K562 (cell line): ENCODE measurements around the gene LHB. TPM values are rescaled to one million over a fixed set of nuclear protein-coding genes. Genes with fewer than 3 reads are reported as not detected.

Experiments used
- ARNT ChIP-seq, 2 experiments: fragments of 450-650 bp; IDR thresholded peaks; 2 replicates each; pipeline ENCODE4 v1.6.1; 2016; ENCODE audit warnings: mild to moderate bottlenecking in 1 of 2
- CBFA2T3 ChIP-seq: fragments of 450-650 bp; IDR thresholded peaks from 2 replicates; pipeline ENCODE4 v1.6.1; 2017
- FOXA1 ChIP-seq: fragments of 450-650 bp; IDR thresholded peaks from 2 replicates; pipeline ENCODE4 v1.6.1; 2016; ENCODE audit warnings: mild to moderate bottlenecking, borderline replicate concordance
- KAT7 ChIP-seq: sonication (generic); formaldehyde crosslinking; IDR thresholded peaks from 2 replicates; pipeline ENCODE4 v1.8.0; 2022; ENCODE audit warnings: missing genetic modification reagents, mild to moderate bottlenecking, borderline replicate concordance
- KDM2B ChIP-seq: fragments of 250-450 bp; sonication (Bioruptor Pico); IDR thresholded peaks from 2 replicates; pipeline ENCODE4 v1.8.0; 2021; ENCODE audit warnings: mild to moderate bottlenecking, moderate library complexity
- MAFG ChIP-seq: fragments of 450-650 bp; conservative IDR thresholded peaks from 2 replicates; pipeline ENCODE4 v1.6.1; 2016; ENCODE audit warnings: missing genetic modification characterization, missing compliant biosample characterization
- MTA2 ChIP-seq: fragments of 450-650 bp; IDR thresholded peaks from 2 replicates; pipeline ENCODE4 v1.6.1; 2016; ENCODE audit warnings: low read depth
- MYNN ChIP-seq, 2 experiments: sonication (generic); formaldehyde crosslinking in 1 of 2; IDR thresholded peaks; 2 replicates each; pipeline versions ENCODE4 v1.5.0 to v1.6.1; 2016 to 2020; ENCODE audit warnings: antibody characterized with exemption in 1 of 2, missing genetic modification reagents in 1 of 2
- PTBP1 ChIP-seq: fragments of 200-400 bp; formaldehyde crosslinking; IDR thresholded peaks from 2 replicates; pipeline ENCODE4 v1.6.1; 2017; ENCODE audit warnings: low read depth, low read length
- RBM14 ChIP-seq: fragments of 200-400 bp; formaldehyde crosslinking; IDR thresholded peaks from 2 replicates; pipeline ENCODE4 v1.6.1; 2018; ENCODE audit warnings: low read depth, mild to moderate bottlenecking, low read length, moderate library complexity, borderline replicate concordance; ENCODE audit not compliant: insufficient read depth
- SMAD1 ChIP-seq: fragments of 150-350 bp; IDR thresholded peaks from 2 replicates; pipeline ENCODE4 v1.6.1; 2014; ENCODE audit warnings: low read length, low read depth; ENCODE audit not compliant: partially characterized antibody
- TAL1 ChIP-seq: fragments of 450-650 bp; IDR thresholded peaks from 2 replicates; pipeline ENCODE4 v1.6.1; 2016; ENCODE audit warnings: mild to moderate bottlenecking
- ZBTB7A ChIP-seq: IDR thresholded peaks from 2 replicates; pipeline ENCODE4 v1.6.1; 2011; ENCODE audit warnings: low read depth, mild to moderate bottlenecking, low read length, moderate library complexity, borderline replicate concordance; ENCODE audit not compliant: control insufficient read depth
- ZFP91 ChIP-seq: sonication (generic); formaldehyde crosslinking; IDR thresholded peaks from 2 replicates; pipeline ENCODE4 v1.8.0; 2022; ENCODE audit warnings: mild to moderate bottlenecking, missing genetic modification reagents
- ZMIZ1 ChIP-seq, 2 experiments: fragments of 150-350 bp in 1 of 2; IDR thresholded peaks; 2 replicates each; pipeline ENCODE4 v1.6.1; 2012 to 2016; ENCODE audit warnings: low read depth in 2 of 2, low read length in 2 of 2, mild to moderate bottlenecking in 1 of 2, moderate library complexity in 1 of 2
- ZNF146 ChIP-seq: IDR thresholded peaks from one replicate; pipeline ENCODE4 v1.6.1; 2018; ENCODE audit warnings: missing compliant biosample characterization; ENCODE audit not compliant: unreplicated experiment
- ZNF232 ChIP-seq: sonication (generic); formaldehyde crosslinking; IDR thresholded peaks from 2 replicates; pipeline ENCODE4 v1.8.0; 2022; ENCODE audit warnings: mild to moderate bottlenecking, missing genetic modification reagents
- ZNF354B ChIP-seq: fragments of 250-450 bp; sonication (Bioruptor Pico); IDR thresholded peaks from 2 replicates; pipeline ENCODE4 v1.4.0; 2020
- ZNF445 ChIP-seq: fragments of 250-450 bp; sonication (Bioruptor Pico); IDR thresholded peaks from 2 replicates; pipeline ENCODE4 v1.4.0; 2020; ENCODE audit warnings: low read depth, mild to moderate bottlenecking, moderate library complexity
- ZNF584 ChIP-seq: fragments of 200-800 bp; sonication (Bioruptor generic); IDR thresholded peaks from 2 replicates; pipeline ENCODE4 v1.6.1; 2016; ENCODE audit warnings: low read depth, mild to moderate bottlenecking, missing genetic modification characterization, missing compliant biosample characterization
- polyA plus RNA-seq, 8 experiments: library from polyadenylated mRNA; depleted of rRNA in 4 of 8; stranded (reverse) in 5 of 8; unstranded in 3 of 8; fragments of >200 nt; fragmentation: Nextera tagmentation in 2 of 8; fragmentation: Illumina TruSeq in 1 of 8; extraction: Ambion mirVana in 2 of 8; extraction: Trizol in 1 of 8; gene quantifications; 2 replicates each; pipeline versions ENCODE4 v1.2.1 to v1.2.3, GENCODE V29; 2011 to 2014; ENCODE audit warnings: inconsistent platforms in 1 of 8, missing spikeins in 1 of 8
- total RNA-seq, 7 experiments: library from RNA; depleted of rRNA in 6 of 7; stranded (reverse); fragments of >200 nt in 6 of 7; fragmentation: Illumina TruSeq in 2 of 7; extraction: Trizol in 2 of 7; gene quantifications; 2 replicates each; pipeline versions ENCODE4 v1.2.1 to v1.2.3, GENCODE V29; 2011 to 2021; ENCODE audit warnings: low replicate concordance in 1 of 7
- TF ChIP-seq, protein P1 (sequence below): fragments of 450-650 bp; formaldehyde crosslinking; IDR thresholded peaks from 2 replicates; pipeline ENCODE4 v1.4.0; 2022; ENCODE audit warnings: missing genetic modification characterization
- TF ChIP-seq, protein P2 (sequence below): fragments of 450-650 bp; IDR thresholded peaks from 2 replicates; pipeline ENCODE4 v1.6.1; 2017; ENCODE audit warnings: mild to moderate bottlenecking, moderate library complexity

Gene LHB
- total and polyA plus RNA-seq, 9 of the 15 experiments (the other 6 are each of a cell fraction or from before 2014, with no cell fraction given), result 0.54 TPM; not detected in 8

- TF ChIP-seq KAT7 (CRISPR knock-in tag) (no peak), ZNF445 (CRISPR knock-in tag) (no peak), PTBP1 (no peak), RBM14 (no peak), MTA2 (no peak), TAL1 (no peak), MYNN (IDR thresholded peaks at IDR 0.05) (no peak), MYNN (CRISPR knock-in tag; IDR thresholded peaks at IDR 0.05) (no peak), ZMIZ1 (IDR thresholded peaks at IDR 0.05; ENCODE audit: low read depth in 2 of 2, low read length in 2 of 2) (no peak), ZNF354B (CRISPR knock-in tag) (no peak), ZNF146 (CRISPR knock-in tag) (no peak), ARNT (IDR thresholded peaks at IDR 0.05) (no peak), ZFP91 (CRISPR knock-in tag) (peak; percentile 69; the same call in 1 of the 2 replicates), ZNF584 (no peak), FOXA1 (no peak), MAFG (tag) (no peak), KDM2B (no peak), ZNF232 (0 out of 2 replicates have a peak, but pooled peaks have one; percentile 5), ZBTB7A (peak; percentile 53; the same call in 1 of the 2 replicates), SMAD1 (no peak), CBFA2T3 (no peak)
- TF ChIP-seq, protein P1, sequence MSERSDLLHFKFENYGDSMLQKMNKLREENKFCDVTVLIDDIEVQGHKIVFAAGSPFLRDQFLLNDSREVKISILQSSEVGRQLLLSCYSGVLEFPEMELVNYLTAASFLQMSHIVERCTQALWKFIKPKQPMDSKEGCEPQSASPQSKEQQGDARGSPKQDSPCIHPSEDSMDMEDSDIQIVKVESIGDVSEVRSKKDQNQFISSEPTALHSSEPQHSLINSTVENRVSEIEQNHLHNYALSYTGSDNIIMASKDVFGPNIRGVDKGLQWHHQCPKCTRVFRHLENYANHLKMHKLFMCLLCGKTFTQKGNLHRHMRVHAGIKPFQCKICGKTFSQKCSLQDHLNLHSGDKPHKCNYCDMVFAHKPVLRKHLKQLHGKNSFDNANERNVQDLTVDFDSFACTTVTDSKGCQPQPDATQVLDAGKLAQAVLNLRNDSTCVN, result no peak
- TF ChIP-seq, protein P2, sequence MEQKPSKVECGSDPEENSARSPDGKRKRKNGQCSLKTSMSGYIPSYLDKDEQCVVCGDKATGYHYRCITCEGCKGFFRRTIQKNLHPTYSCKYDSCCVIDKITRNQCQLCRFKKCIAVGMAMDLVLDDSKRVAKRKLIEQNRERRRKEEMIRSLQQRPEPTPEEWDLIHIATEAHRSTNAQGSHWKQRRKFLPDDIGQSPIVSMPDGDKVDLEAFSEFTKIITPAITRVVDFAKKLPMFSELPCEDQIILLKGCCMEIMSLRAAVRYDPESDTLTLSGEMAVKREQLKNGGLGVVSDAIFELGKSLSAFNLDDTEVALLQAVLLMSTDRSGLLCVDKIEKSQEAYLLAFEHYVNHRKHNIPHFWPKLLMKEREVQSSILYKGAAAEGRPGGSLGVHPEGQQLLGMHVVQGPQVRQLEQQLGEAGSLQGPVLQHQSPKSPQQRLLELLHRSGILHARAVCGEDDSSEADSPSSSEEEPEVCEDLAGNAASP, result no peak
Measured at GRCh38 chr19:48970139-48970766, 46.6 kb downstream of the LHB start (continued).
